Measurements from ENCODE around the gene ATN1.
A peak's percentile ranks its signal among the peaks of the same experiment; 100 is the strongest.

Gene ATN1

DNA sequence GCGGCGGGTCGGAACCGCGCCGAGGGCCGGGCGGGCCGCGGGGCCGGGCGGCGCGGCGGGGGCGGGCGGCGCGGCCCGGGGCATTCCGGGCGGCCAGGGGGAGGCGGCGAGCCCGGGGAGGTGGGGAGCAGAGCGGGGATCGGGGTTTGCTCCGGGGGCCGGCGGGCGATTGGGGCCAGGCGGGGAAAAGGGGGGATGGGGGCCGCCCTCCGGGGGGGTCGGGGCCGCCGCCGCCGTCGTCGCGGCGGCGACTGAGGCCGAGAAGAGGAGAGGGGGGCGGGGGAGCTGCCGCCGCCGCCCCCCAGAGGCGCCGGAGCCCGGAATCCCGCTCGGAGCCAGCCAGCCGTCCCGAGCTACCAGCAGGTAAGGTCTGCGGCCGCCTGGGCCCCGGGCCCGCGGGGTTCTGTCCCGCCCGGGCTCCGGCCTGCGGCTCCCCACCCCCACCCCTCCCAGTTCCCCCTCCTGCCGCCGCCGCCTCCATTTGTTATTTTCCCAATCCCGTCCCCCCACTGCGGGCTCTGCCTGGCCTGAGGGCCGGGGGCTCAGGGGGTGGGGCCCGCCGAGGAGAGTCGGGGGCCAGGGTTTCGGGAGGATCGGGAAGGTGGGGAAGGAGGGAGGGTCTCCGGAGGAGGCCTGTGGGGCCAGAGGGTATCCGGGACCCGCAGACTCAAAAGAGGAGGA lies 403 bp downstream of the ATN1 start:
- DNase-seq: no peak

GRCh38 chr12:6928703-6929407 lies 1.1 kb downstream of the ATN1 start:
- DNase-seq: no peak

- no peak for DNase-seq
Measured at GRCh38 chr12:6929466-6930452, 2.0 kb downstream of the ATN1 start.

DNA sequence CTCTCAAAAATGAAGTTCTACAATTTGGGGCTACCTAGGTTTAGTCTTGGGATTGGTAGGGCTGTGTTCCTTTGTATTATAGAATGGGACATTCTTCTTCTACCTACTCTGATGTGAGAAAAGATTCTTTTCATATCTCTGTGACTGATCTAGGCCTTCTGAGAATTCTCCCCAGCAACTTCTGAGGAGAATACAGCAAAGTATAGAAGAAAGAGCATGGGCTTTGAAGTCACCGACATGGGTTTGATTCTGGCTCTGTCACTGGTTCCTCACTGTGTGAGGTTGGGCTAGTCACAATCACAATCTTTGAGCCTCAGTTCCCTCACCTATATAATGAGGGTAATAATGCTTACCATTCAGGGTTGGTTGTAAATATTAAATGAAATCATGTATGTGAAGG lies 5.0 kb downstream of the ATN1 start:
- DNase-seq: no peak

DNA sequence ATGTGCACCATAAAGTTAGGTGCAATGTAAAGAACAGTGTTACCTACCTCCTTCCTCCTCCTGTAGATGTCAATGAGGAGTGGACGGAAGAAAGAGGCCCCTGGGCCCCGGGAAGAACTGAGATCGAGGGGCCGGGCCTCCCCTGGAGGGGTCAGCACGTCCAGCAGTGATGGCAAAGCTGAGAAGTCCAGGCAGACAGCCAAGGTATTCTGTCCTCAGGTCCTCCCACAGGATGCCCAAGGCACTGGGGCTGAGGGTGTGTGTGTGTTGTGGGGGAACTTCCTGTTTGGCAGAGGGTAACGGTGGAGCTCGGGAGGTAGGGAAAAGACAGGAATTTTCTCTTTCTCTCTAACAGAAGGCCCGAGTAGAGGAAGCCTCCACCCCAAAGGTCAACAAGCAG lies 6.4 kb downstream of the ATN1 start:
- no peak for DNase-seq

- no peak for DNase-seq
Measured at GRCh38 chr12:6935371-6936193, 7.8 kb downstream of the ATN1 start.

GRCh38 chr12:6936194-6936635 lies 8.5 kb downstream of the ATN1 start:
- DNase-seq: no peak

DNA sequence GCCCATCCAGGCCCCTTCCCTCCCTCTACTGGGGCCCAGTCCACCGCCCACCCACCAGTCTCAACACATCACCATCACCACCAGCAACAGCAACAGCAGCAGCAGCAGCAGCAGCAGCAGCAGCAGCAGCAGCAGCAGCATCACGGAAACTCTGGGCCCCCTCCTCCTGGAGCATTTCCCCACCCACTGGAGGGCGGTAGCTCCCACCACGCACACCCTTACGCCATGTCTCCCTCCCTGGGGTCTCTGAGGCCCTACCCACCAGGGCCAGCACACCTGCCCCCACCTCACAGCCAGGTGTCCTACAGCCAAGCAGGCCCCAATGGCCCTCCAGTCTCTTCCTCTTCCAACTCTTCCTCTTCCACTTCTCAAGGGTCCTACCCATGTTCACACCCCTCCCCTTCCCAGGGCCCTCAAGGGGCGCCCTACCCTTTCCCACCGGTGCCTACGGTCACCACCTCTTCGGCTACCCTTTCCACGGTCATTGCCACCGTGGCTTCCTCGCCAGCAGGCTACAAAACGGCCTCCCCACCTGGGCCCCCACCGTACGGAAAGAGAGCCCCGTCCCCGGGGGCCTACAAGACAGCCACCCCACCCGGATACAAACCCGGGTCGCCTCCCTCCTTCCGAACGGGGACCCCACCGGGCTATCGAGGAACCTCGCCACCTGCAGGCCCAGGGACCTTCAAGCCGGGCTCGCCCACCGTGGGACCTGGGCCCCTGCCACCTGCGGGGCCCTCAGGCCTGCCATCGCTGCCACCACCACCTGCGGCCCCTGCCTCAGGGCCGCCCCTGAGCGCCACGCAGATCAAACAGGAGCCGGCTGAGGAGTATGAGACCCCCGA lies 9.1 kb downstream of the ATN1 start:
- DNase-seq: no peak

DNA sequence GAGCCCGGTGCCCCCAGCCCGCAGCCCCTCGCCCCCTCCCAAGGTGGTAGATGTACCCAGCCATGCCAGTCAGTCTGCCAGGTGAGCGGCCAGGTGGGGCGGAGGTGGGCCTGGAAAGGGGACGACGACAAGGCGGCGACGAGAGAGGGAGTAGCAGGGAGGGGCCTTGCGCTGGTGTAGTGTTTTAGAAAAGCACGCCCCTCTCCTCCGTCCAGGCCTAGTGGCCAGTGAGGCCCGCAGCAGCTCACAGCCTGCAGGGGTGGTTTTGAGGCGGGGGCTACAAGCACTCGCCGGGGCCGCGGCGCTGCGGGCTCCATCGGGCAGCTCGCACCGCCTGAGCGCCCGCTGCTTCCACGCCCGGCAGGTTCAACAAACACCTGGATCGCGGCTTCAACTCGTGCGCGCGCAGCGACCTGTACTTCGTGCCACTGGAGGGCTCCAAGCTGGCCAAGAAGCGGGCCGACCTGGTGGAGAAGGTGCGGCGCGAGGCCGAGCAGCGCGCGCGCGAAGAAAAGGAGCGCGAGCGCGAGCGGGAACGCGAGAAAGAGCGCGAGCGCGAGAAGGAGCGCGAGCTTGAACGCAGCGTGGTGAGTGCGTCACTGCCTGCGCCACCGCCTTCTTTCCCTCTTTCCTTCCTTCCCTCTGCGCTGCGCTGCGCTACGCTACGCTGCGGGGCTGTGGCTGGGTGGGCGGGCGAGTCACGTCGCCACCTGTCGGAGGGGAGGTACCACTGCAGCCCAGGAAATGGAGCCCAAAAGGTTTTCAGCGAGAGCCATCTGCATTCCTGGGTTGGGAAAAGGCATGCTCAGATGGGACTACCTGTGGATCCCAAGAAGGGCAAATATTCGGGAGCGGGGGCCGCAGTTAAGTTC lies 10.0 kb downstream of the ATN1 start:
- peak; percentile 92 for DNase-seq

- DNase-seq: no peak
Measured at GRCh38 chr12:6938353-6939190, 10.8 kb downstream of the ATN1 start.

DNA sequence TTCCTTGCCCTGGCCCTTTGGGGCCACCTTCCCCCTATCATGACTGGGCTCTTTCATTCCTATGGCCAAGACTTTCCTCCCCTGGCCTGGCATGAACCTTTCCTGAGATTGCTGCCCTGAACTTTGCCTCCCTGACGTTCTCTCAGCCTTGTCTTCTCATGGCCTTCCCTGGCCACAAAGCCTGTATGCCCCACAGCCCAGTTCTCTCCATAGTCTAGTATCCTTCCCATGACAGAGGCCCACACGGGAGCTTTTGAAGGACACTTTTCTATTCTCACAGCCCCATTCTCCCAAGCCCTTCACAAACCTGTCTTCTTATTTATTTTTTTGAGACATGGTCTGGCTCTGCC lies 11.4 kb downstream of the ATN1 start:
- no peak for DNase-seq

GRCh38 chr12:6941267-6941666 lies 13.5 kb downstream of the ATN1 start:
- DNase-seq: no peak

- DNase-seq: no peak
Measured at GRCh38 chr12:6941782-6942181, 14.0 kb downstream of the ATN1 start.

DNA sequence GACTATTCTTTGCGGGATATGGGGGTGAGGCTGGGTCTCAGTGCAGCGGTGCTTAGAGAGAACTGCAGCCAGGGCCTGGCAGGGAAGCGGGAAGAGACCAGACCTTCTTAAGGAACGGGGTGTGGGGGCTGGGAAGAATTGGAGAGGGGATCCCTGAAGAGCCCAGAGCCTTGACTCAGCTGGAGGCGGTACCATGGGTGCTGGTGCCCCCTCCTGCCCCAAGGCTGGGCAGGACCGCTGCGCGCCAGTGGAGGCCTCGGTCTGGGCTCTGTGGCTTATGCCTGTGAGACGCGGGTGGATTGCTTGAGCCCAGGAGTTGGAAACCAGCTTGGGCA lies 14.5 kb downstream of the ATN1 start:
- DNase-seq: no peak

- peak; percentile 63 for DNase-seq
Measured at GRCh38 chr12:6943389-6943721, 15.6 kb downstream of the ATN1 start.

GRCh38 chr12:6943722-6944380 lies 16.1 kb downstream of the ATN1 start, which contains the start of the genes C12orf57 and RNU7-1:
C12orf57 (plus strand) TSS chr12:6944022; CDS start chr12:6944122, 100 bp downstream.
RNU7-1 (plus strand) TSS chr12:6943816.
- DNase-seq: peak; percentile 41

- peak; percentile 91 for DNase-seq
Measured at GRCh38 chr12:6944381-6945186, 16.8 kb downstream of the ATN1 start.

DNA sequence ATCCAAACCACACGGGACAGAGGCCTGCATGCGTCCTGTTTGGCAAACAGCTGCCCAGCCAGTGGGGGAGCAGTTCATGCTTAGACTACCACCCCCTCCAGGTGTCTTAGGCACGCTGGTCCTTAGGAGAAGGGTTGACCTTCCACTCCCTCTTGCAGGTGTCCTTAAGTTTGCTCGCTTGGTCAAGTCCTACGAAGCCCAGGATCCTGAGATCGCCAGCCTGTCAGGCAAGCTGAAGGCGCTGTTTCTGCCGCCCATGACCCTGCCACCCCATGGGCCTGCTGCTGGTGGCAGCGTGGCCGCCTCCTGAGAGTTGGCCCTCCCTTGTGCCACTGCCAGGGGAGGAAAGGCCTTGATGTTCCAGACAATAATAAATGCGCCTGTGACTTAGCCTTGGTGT lies 17.9 kb downstream of the ATN1 start:
- no peak for DNase-seq
